Mesenchymal stem cell (in vitro differentiated cells and primary cell): Measurements from ENCODE around the gene AGPS.

Experiments
- DNase-seq: peaks from one replicate; pipeline ENCODE4 v3.0.0-alpha.2; 2013
- H2AFZ ChIP-seq: one replicate; pipeline ENCODE4 v1.6.1; 2013; ENCODE audit warnings: low read depth, mild to moderate bottlenecking, control low read depth, inconsistent platforms, low read length, moderate library complexity
- H2AK5ac ChIP-seq: 2 replicates; pipeline ENCODE4 v1.6.1; 2013; ENCODE audit warnings: low read length, moderate library complexity, mild to moderate bottlenecking, inconsistent platforms; ENCODE audit not compliant: severe bottlenecking
- H2BK120ac ChIP-seq: one replicate; pipeline ENCODE4 v1.6.1; 2013; ENCODE audit warnings: low read depth, mild to moderate bottlenecking, inconsistent platforms, low read length, moderate library complexity
- H2BK12ac ChIP-seq, 2 experiments: one replicate each; pipeline ENCODE4 v1.6.1; 2013; ENCODE audit warnings: inconsistent platforms in 2 of 2, low read length in 2 of 2, mild to moderate bottlenecking in 2 of 2, moderate library complexity in 2 of 2, control low read depth in 1 of 2
- H2BK15ac ChIP-seq: one replicate; pipeline ENCODE4 v1.6.1; 2013; ENCODE audit warnings: mild to moderate bottlenecking, low read depth, inconsistent platforms; ENCODE audit not compliant: poor library complexity, severe bottlenecking
- H2BK5ac ChIP-seq: 2 replicates; pipeline ENCODE4 v1.6.1; 2013; ENCODE audit warnings: low read depth, mild to moderate bottlenecking, low read length, control low read depth, inconsistent platforms; ENCODE audit not compliant: poor library complexity, severe bottlenecking
- H3K14ac ChIP-seq, 2 experiments: one replicate each; pipeline ENCODE4 v1.6.1; 2013; ENCODE audit warnings: inconsistent platforms in 2 of 2, low read length in 2 of 2, control low read depth in 1 of 2, mild to moderate bottlenecking in 1 of 2, moderate library complexity in 1 of 2
- H3K18ac ChIP-seq, 2 experiments: one replicate each; pipeline ENCODE4 v1.6.1; 2013; ENCODE audit warnings: inconsistent platforms in 2 of 2, low read length in 2 of 2, control low read depth in 1 of 2, low read depth in 1 of 2, mild to moderate bottlenecking in 1 of 2
- H3K23ac ChIP-seq, 2 experiments: one replicate each; pipeline ENCODE4 v1.6.1; 2013; ENCODE audit warnings: inconsistent platforms in 2 of 2, low read length in 2 of 2, mild to moderate bottlenecking in 2 of 2, moderate library complexity in 2 of 2, control low read depth in 1 of 2
- H3K27ac ChIP-seq: 2 replicates; pipeline ENCODE4 v1.5.1; 2013; ENCODE audit warnings: mild to moderate bottlenecking, moderate library complexity, low read length, control low read depth, inconsistent platforms; ENCODE audit not compliant: poor library complexity, severe bottlenecking
- H3K27me3 ChIP-seq, 2 experiments: 2 replicates each; pipeline versions ENCODE4 v1.6.1 to v1.7.0; 2013; ENCODE audit warnings: low read length in 2 of 2, mild to moderate bottlenecking in 2 of 2, moderate library complexity in 2 of 2, control low read depth in 1 of 2, inconsistent platforms in 1 of 2; ENCODE audit not compliant: control insufficient read depth in 1 of 2, insufficient read depth in 1 of 2
- H3K36me3 ChIP-seq, 2 experiments: 2 replicates each; pipeline versions ENCODE4 v1.6.1 to v1.7.0; 2013; ENCODE audit warnings: low read length in 2 of 2, control low read depth in 1 of 2, inconsistent platforms in 1 of 2, low read depth in 1 of 2, mild to moderate bottlenecking in 1 of 2; ENCODE audit not compliant: insufficient read depth in 2 of 2, control insufficient read depth in 1 of 2
- H3K4ac ChIP-seq, 2 experiments: one replicate each; pipeline ENCODE4 v1.6.1; 2013; ENCODE audit warnings: inconsistent platforms in 2 of 2, low read length in 2 of 2, mild to moderate bottlenecking in 2 of 2, moderate library complexity in 2 of 2, control low read depth in 1 of 2, low read depth in 1 of 2
- H3K4me1 ChIP-seq: 2 replicates; pipeline ENCODE4 v1.6.1; 2013; ENCODE audit warnings: low read depth, low read length, control low read depth; ENCODE audit not compliant: control insufficient read depth, insufficient read depth
- H3K4me2 ChIP-seq: 2 replicates; pipeline ENCODE4 v1.6.1; 2013; ENCODE audit warnings: low read length, mild to moderate bottlenecking, inconsistent platforms; ENCODE audit not compliant: poor library complexity, severe bottlenecking
- H3K4me3 ChIP-seq, 2 experiments: 2 replicates each; pipeline versions ENCODE4 v1.5.1 to v1.7.0; 2013; ENCODE audit warnings: low read length in 2 of 2, mild to moderate bottlenecking in 2 of 2, control low read depth in 1 of 2, low read depth in 1 of 2; ENCODE audit not compliant: insufficient read depth in 1 of 2
- H3K79me1 ChIP-seq: replicated peaks from 2 replicates; pipeline ENCODE4 v1.6.1; 2013; ENCODE audit warnings: mild to moderate bottlenecking, control low read depth, low read length, inconsistent platforms; ENCODE audit not compliant: poor library complexity, severe bottlenecking
- H3K9ac ChIP-seq: 2 replicates; pipeline ENCODE4 v1.7.0; 2013; ENCODE audit warnings: mild to moderate bottlenecking, low read length, moderate library complexity
- H3K9me3 ChIP-seq: 2 replicates; pipeline ENCODE4 v1.7.0; 2013; ENCODE audit warnings: mild to moderate bottlenecking, low read length; ENCODE audit not compliant: control insufficient read depth
- H4K8ac ChIP-seq: one replicate; pipeline ENCODE4 v1.6.1; 2013; ENCODE audit warnings: inconsistent platforms, mild to moderate bottlenecking, low read length, moderate library complexity
- H4K91ac ChIP-seq: one replicate; pipeline ENCODE4 v1.6.1; 2013; ENCODE audit warnings: mild to moderate bottlenecking, low read length, inconsistent platforms
- WGBS: methylation state at CpG from one replicate; pipeline ENCODE4 v1.1.7; 2013; ENCODE audit warnings: mixed read lengths; 5-methylcytosine and 5-hydroxymethylcytosine counted together

The AGPS gene

GRCh38 chr2:177535958-177536504 lies 143.5 kb downstream of the AGPS start:
- no peak overlapping the region for H2BK120ac ChIP-seq
- H2BK5ac ChIP-seq: no peak overlapping the region
- H2AFZ ChIP-seq: no peak overlapping the region
- H3K14ac ChIP-seq: no peak overlapping the region
- H3K4me2 ChIP-seq: no peak overlapping the region
- H3K36me3 ChIP-seq: peaks cover 0 to 5% of the 10 kb centered on the region in 2 experiments
- no peak overlapping the region for H3K4me3 ChIP-seq
- no peaks in the 10 kb centered on the region for H3K4me1 ChIP-seq
- no peaks in the 10 kb centered on the region for H3K27me3 ChIP-seq
- no peak for DNase-seq
- H4K8ac ChIP-seq: no peak overlapping the region
- no peak overlapping the region for H3K9ac ChIP-seq
- no peak overlapping the region for H3K23ac ChIP-seq
- H3K9me3 ChIP-seq: no peaks in the 10 kb centered on the region
- no peaks in the 10 kb centered on the region for H3K79me1 ChIP-seq
- no peak overlapping the region for H3K4ac ChIP-seq
- no peak overlapping the region for H2BK12ac ChIP-seq
- WGBS: 39% methylated on average over 2 of the region's 3 CpGs
- H3K27ac ChIP-seq: no peak overlapping the region
- no peak overlapping the region for H3K18ac ChIP-seq
- no peak overlapping the region for H2AK5ac ChIP-seq
- no peak overlapping the region for H2BK15ac ChIP-seq
- no peak overlapping the region for H4K91ac ChIP-seq

- peaks cover 0 to 5% of the 10 kb centered on the region in 2 experiments for H3K36me3 ChIP-seq
- H3K27ac ChIP-seq: no peak overlapping the region
- H3K18ac ChIP-seq: no peak overlapping the region
- no peak overlapping the region for H3K23ac ChIP-seq
- H3K9me3 ChIP-seq: no peaks in the 10 kb centered on the region
- H2BK5ac ChIP-seq: no peak overlapping the region
- H2AFZ ChIP-seq: no peak overlapping the region
- H3K4me2 ChIP-seq: no peak overlapping the region
- WGBS: 100% methylated on average over 1 of the region's 1 CpG
- no peaks in the 10 kb centered on the region for H3K27me3 ChIP-seq
- H2BK120ac ChIP-seq: no peak overlapping the region
- no peak overlapping the region for H3K9ac ChIP-seq
- H3K4me1 ChIP-seq: no peaks in the 10 kb centered on the region
- H3K79me1 ChIP-seq: no peaks in the 10 kb centered on the region
- no peak overlapping the region for H2BK15ac ChIP-seq
- H4K8ac ChIP-seq: no peak overlapping the region
- H2AK5ac ChIP-seq: no peak overlapping the region
- no peak overlapping the region for H2BK12ac ChIP-seq
- no peak for DNase-seq
- no peak overlapping the region for H3K14ac ChIP-seq
- H3K4ac ChIP-seq: no peak overlapping the region
- no peak overlapping the region for H4K91ac ChIP-seq
- H3K4me3 ChIP-seq: no peak overlapping the region
These were observed 144.6 kb downstream of the AGPS start for GRCh38 chr2:177537213-177537612.

- Histone ChIP-seq H4K91ac (no peak overlapping the region), H3K4ac (no peak overlapping the region), H2AK5ac (no peak overlapping the region), H2BK12ac (no peak overlapping the region), H3K9me3 (no peaks in the 10 kb centered on the region), H3K23ac (no peak overlapping the region), H3K4me3 (no peak overlapping the region), H2BK5ac (no peak overlapping the region), H3K36me3 (peaks cover 0 to 5% of the 10 kb centered on the region in 2 experiments), H3K4me1 (no peaks in the 10 kb centered on the region), H3K79me1 (no peaks in the 10 kb centered on the region), H2AFZ (no peak overlapping the region), H4K8ac (no peak overlapping the region), H3K9ac (no peak overlapping the region), H3K4me2 (no peak overlapping the region), H3K14ac (no peak overlapping the region), H2BK120ac (no peak overlapping the region), H3K18ac (no peak overlapping the region), H3K27me3 (no peaks in the 10 kb centered on the region), H3K27ac (no peak overlapping the region), H2BK15ac (no peak overlapping the region)
- no CpG with 5 or more reads among the region's 3 CpGs for WGBS
- DNase-seq: no peak
These were observed 145.1 kb downstream of the AGPS start for GRCh38 chr2:177537636-177538035.

- no peak overlapping the region for H4K91ac ChIP-seq
- no peak overlapping the region for H2BK12ac ChIP-seq
- no peaks in the 10 kb centered on the region for H3K27me3 ChIP-seq
- peaks cover 0 to 5% of the 10 kb centered on the region in 2 experiments for H3K36me3 ChIP-seq
- no peak overlapping the region for H3K9ac ChIP-seq
- H3K4me1 ChIP-seq: no peaks in the 10 kb centered on the region
- H2BK5ac ChIP-seq: no peak overlapping the region
- H2AK5ac ChIP-seq: no peak overlapping the region
- H3K4ac ChIP-seq: no peak overlapping the region
- H2AFZ ChIP-seq: no peak overlapping the region
- no peak overlapping the region for H3K4me2 ChIP-seq
- H2BK15ac ChIP-seq: no peak overlapping the region
- no peak overlapping the region for H3K27ac ChIP-seq
- H2BK120ac ChIP-seq: no peak overlapping the region
- H3K23ac ChIP-seq: no peak overlapping the region
- no peak overlapping the region for H4K8ac ChIP-seq
- no peak overlapping the region for H3K4me3 ChIP-seq
- H3K18ac ChIP-seq: no peak overlapping the region
- no peak for DNase-seq
- no peaks in the 10 kb centered on the region for H3K9me3 ChIP-seq
- H3K14ac ChIP-seq: no peak overlapping the region
- no peaks in the 10 kb centered on the region for H3K79me1 ChIP-seq
- 93% methylated on average over 3 of the region's 3 CpGs for WGBS
These were observed 145.8 kb downstream of the AGPS start for GRCh38 chr2:177538323-177538722.
